Esophagus (tissue), 2 donors: ENCODE data around the gene ABCG5. TPM values are rescaled to one million over a fixed set of nuclear protein-coding genes. Genes with fewer than 3 reads are reported as not detected.

Source experiments
- H3K27ac ChIP-seq, 2 donors: one replicate each; pipeline ENCODE4 v1.5.1; 2013; ENCODE audit warnings: low read depth in 2 of 2, mild to moderate bottlenecking in 2 of 2, inconsistent platforms in 1 of 2, low read length in 1 of 2, moderate library complexity in 1 of 2
- H3K27me3 ChIP-seq, 2 donors: one replicate each; pipeline ENCODE4 v1.6.1; 2013; ENCODE audit warnings: low read length in 2 of 2, control low read depth in 1 of 2, mild to moderate bottlenecking in 1 of 2; ENCODE audit not compliant: insufficient read depth in 2 of 2, control insufficient read depth in 1 of 2
- H3K36me3 ChIP-seq, 2 donors: one replicate each; pipeline ENCODE4 v1.6.1; 2013; ENCODE audit warnings: low read length in 1 of 2; ENCODE audit not compliant: control insufficient read depth in 2 of 2, insufficient read depth in 2 of 2
- H3K4me1 ChIP-seq, 2 donors: one replicate each; pipeline ENCODE4 v1.6.1; 2013; ENCODE audit warnings: low read length in 1 of 2; ENCODE audit not compliant: control insufficient read depth in 2 of 2, insufficient read depth in 2 of 2
- H3K4me3 ChIP-seq, 2 donors: one replicate each; pipeline ENCODE4 v1.5.1; 2013; ENCODE audit warnings: low read length in 2 of 2, mild to moderate bottlenecking in 2 of 2, low read depth in 1 of 2, moderate library complexity in 1 of 2
- H3K9me3 ChIP-seq, 2 donors: one replicate each; pipeline ENCODE4 v1.6.1; 2013; ENCODE audit warnings: mild to moderate bottlenecking in 2 of 2, low read depth in 1 of 2, low read length in 1 of 2, moderate library complexity in 1 of 2; ENCODE audit not compliant: control insufficient read depth in 2 of 2, insufficient read depth in 1 of 2
- WGBS, 2 donors: extraction: QIAGEN DNeasy Blood & Tissue Kit; methylation state at CpG; one replicate each; pipeline ENCODE4 v1.1.7; 2013; 5-methylcytosine and 5-hydroxymethylcytosine counted together
- polyA plus RNA-seq, 2 donors: library from polyadenylated mRNA; stranded (reverse); fragments of 200-250 nt; gene quantifications; one replicate each; pipeline ENCODE4 v1.2.3, GENCODE V29; 2013
- donor health status: healthy with polysubstance abuse.
- donor health status: Bipolar disorder and iron deficiency.

Gene ABCG5
- polyA plus RNA-seq, 2 donors: 0.01 TPM; not detected in 1

DNA sequence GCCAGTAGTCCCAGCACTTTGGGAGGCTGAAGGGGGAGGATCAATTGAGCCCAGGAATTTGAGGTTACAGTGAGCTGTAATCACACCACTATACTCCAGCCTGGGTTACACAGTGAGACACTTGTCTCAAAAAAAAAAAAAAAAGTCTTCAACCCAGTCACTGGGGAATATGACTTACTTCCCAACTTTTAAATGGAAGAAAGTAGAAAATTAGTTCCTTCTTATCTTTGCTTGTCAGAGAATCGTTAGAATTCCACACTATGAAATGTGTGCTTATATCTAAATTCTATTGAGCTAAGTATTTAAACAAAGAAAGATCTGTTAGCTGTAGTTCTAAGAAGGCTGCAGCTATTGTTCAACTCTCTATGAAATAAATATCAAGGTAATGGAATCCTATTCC lies 42.4 kb downstream of the ABCG5 start:
- Histone ChIP-seq H3K9me3 (no peaks in the 10 kb centered on the region), H3K4me3 (no peak overlapping the region), H3K4me1 (peaks cover 0 to 2% of the 10 kb centered on the region in 2 donors), H3K36me3 (no peaks in the 10 kb centered on the region), H3K27ac (no peak overlapping the region), H3K27me3 (no peaks in the 10 kb centered on the region)
- 63 to 66% methylated on average over 1 of the region's 1 CpG for WGBS, 2 donors

DNA sequence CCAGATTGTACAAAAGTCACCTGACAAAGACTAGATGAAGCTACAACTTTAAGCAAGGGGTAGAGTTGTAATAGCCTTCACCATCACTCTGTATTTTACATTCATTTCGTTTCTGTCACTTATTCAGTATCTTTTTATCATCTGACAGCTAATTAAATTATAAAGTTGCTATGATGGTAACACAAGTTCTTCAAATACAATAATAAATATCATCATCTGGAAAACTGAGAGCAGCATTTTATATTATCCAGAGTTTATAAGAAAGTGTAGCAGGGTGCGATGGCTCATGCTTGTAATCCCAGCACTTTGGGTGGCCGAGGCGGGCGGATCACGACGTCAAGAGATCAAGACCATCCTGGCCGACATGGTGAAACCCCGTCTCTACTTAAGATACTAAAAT lies 43.7 kb downstream of the ABCG5 start:
- WGBS, 2 donors: 95 to 96% methylated on average over 9 of the region's 9 CpGs

DNA sequence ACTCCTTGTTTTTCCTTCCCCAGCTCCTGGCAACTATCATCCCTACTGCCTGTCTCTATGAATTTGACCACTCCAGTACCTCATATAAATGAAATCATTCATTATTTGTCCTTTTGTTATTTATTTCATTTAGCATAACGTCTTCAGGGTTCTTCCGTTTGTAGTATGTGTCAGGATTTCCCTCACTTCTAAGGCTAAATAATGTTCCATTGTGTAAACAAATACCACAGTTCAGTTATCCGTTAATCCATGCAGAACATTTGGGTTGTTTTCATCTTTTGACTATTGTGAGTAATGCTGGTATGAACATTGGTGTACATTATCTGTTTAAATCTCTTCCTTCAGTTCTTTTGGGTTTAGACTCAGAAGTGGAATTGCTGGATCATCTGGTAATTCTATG lies 46.0 kb downstream of the ABCG5 start:
- Histone ChIP-seq H3K9me3 (no peaks in the 10 kb centered on the region), H3K4me1 (peaks cover 0 to 4% of the 10 kb centered on the region in 2 donors), H3K27ac (no peak overlapping the region), H3K27me3 (no peaks in the 10 kb centered on the region), H3K36me3 (no peaks in the 10 kb centered on the region), H3K4me3 (no peak overlapping the region)
- 67 to 72% methylated on average over 3 of the region's 3 CpGs for WGBS, 2 donors

More for the DNA sequence above, 43.7 kb downstream of the ABCG5 start:
- Histone ChIP-seq H3K27me3 (no peaks in the 10 kb centered on the region), H3K9me3 (no peaks in the 10 kb centered on the region), H3K4me1 (peaks cover 0 to 4% of the 10 kb centered on the region in 2 donors), H3K27ac (no peak overlapping the region), H3K4me3 (no peak overlapping the region), H3K36me3 (no peaks in the 10 kb centered on the region)

DNA sequence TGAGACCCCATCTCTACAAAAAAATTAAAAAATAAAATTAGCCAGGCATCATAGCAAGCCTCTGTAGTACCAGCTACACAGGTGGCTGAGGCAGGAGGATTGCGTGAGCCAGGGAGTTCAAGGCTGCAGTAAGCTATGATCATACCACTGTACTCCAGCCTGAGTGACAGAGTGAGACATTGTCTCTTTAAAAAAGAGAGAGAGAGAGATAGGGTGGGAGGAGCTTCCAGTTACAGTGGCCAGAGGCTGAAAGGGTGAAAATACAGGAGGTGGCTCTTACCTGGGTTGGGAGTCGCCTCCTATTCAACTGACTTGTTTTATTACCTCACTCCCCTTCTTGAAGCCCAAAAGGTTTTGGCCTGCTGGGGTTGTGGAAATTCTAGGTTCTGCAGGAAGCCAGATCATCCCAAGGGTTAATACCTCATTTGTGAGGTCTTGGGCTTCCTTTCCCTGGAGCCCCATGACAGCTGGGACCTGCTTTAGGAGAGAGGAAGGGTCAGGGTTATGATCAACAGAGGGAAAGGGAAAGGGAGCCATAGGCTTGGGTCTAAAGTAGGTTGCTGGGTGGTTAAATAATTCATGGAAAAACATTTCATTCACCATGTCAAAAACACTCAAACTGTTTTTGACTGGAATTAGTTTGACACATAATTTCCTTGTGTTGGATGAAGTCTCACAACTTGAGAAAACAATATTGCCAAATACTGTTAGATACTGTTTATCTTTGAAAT lies 47.4 kb downstream of the ABCG5 start:
- H3K4me3 ChIP-seq: no peak overlapping the region
- H3K9me3 ChIP-seq: no peaks in the 10 kb centered on the region
- H3K36me3 ChIP-seq: peaks cover 0 to 2% of the 10 kb centered on the region in 2 donors
- 89 to 91% methylated on average over 2 of the region's 2 CpGs for WGBS, 2 donors
- H3K4me1 ChIP-seq: peaks cover 0 to 4% of the 10 kb centered on the region in 2 donors
- H3K27me3 ChIP-seq: no peaks in the 10 kb centered on the region
- peak overlapping the region in 1 of 2 donors; percentile 8 for H3K27ac ChIP-seq

DNA sequence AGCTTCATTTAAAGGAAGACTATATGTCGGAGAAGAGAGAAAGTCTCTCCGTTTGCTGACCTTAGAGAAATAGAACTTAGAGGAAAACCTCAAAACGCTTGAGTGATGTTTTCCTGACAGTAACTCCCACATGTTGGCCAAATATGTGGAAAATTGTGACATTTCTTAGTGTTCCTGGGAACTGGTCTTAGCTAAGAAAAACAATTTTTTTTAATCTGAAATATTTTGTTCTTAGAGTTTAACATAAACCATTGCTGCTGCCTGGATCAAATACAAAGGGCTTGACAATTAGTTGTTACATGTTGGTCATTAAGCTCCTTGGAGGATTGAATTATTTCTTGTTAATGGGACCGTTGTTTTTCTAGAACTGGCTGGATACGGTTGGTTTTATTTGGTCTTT lies 48.5 kb downstream of the ABCG5 start:
- H3K4me1 ChIP-seq: peaks cover 0 to 4% of the 10 kb centered on the region in 2 donors
- no peak overlapping the region for H3K27ac ChIP-seq
- no peak overlapping the region for H3K4me3 ChIP-seq
- 73 to 75% methylated on average over 5 of the region's 5 CpGs for WGBS, 2 donors
- H3K27me3 ChIP-seq: no peaks in the 10 kb centered on the region
- H3K9me3 ChIP-seq: no peaks in the 10 kb centered on the region
- peaks cover 0 to 2% of the 10 kb centered on the region in 2 donors for H3K36me3 ChIP-seq

DNA sequence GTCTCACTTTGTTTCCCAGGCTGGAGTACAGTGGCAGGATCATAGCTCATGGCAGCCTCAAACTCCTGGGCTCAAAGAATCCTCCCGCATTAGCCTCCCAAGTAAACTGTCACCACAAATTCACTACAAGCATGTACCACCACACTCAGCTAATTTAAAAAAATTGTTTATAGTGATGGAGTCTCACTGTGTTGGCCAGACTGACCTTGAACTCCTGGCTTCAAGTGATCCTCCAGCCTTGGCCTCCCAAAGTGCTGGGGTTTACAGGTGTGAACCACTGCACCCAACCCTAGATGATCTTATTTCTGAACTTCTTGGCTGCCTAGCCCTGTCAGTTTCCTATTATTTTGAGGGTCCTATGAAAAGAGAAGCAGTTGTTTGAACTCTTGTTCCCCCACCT lies 50.0 kb downstream of the ABCG5 start:
- WGBS, 2 donors: 97 to 100% methylated on average over 1 of the region's 1 CpG
- no peak overlapping the region for H3K27ac ChIP-seq
- H3K4me3 ChIP-seq: no peak overlapping the region
- H3K27me3 ChIP-seq: no peaks in the 10 kb centered on the region
- no peaks in the 10 kb centered on the region for H3K9me3 ChIP-seq
- peaks cover 0 to 2% of the 10 kb centered on the region in 2 donors for H3K36me3 ChIP-seq
- H3K4me1 ChIP-seq: peaks cover 0 to 4% of the 10 kb centered on the region in 2 donors

DNA sequence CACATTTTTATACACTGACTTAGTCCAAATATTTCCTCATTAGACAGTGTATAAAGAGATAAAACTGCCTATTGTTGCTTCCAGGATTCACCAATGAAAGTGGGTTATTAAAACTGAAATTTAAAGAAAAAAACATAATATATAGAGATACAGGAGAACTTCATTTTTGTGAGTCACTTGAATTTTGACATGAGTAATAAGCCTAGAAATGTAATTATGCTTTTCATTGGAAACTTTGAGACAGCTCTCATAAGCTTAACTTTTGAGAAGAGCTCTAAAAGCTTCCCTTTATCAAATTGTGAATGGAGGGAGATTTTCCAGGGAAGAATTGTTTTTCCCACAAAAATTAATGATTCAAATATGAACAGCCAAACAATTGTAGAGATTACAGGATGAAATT lies 50.7 kb downstream of the ABCG5 start:
- Histone ChIP-seq H3K27me3 (no peaks in the 10 kb centered on the region), H3K4me1 (peaks cover 0 to 4% of the 10 kb centered on the region in 2 donors), H3K27ac (no peak overlapping the region), H3K4me3 (no peak overlapping the region), H3K9me3 (no peaks in the 10 kb centered on the region), H3K36me3 (peaks cover 0 to 2% of the 10 kb centered on the region in 2 donors)

DNA sequence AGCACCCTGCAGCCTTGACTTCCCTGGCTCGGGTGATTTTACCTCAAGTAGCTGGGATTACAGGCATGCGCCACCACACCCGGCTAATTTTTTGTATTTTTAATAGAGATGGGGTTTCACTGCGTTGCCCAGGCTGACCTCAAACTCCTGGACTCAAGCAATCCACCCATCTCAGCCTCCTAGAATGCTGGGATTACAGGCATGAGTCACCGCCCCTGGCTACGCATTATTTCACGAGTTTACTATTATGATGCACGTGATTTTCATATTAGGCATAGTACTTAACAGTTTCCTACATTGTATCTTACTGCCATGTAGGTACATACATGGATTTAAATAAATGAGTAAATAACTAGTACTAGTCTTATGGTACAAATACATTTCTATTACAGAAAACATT lies 60.4 kb downstream of the ABCG5 start:
- no peaks in the 10 kb centered on the region for H3K27me3 ChIP-seq
- 83 to 88% methylated on average over 8 of the region's 8 CpGs for WGBS, 2 donors
- H3K4me3 ChIP-seq: no peak overlapping the region
- H3K9me3 ChIP-seq: no peaks in the 10 kb centered on the region
- H3K27ac ChIP-seq: no peak overlapping the region
- H3K4me1 ChIP-seq: no peaks in the 10 kb centered on the region
- H3K36me3 ChIP-seq: no peaks in the 10 kb centered on the region

DNA sequence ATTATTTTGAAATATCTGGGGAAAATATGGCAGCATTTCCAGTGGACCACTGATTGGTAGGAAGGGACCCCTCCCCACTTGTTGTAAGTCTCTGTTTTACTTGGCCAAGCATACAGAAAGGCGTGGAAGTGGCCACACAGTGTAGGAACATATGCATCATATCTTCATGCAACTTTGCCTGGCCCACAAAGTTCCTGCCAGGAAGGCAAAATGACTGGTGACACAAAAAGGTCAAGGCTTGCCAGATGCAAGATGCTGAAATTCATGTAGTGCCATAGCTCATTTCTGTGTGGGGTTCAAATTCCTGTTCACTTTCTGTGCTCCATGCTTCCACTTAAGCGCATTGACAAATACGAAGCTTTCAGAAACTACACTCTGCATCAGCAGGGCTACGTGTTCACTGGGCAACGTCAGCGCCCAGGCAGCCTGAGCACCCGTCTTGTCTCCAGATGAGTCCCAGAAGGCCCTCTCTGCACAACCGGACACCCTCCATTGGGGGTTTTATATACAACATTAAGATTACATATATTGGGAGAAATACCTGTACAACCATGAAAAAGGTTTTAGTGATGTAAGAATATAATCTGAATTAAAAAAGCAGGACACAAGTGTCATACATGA lies 61.2 kb downstream of the ABCG5 start:
- H3K27ac ChIP-seq: no peak overlapping the region
- 95 to 97% methylated on average over 8 of the region's 8 CpGs for WGBS, 2 donors

DNA sequence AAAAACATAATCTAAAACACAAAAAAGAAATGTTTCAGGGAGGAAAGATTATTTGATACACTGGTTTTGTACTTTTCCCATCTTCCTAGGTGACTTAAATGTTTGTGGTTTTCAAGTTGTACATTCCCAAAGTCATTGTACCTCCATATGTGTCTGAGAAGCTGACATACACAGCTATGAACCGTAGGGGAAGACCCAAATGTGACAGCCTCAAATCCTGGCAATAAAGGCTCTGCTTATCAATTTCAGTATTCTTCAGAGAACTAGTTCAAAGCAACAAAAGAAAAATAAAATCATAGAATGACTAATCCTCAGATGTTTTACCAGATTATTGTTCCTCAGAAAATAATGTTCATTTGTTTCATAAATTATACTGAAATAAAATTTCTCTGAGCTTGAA lies 62.3 kb downstream of the ABCG5 start:
- H3K27me3 ChIP-seq: no peaks in the 10 kb centered on the region
- 68 to 70% methylated on average over 1 of the region's 1 CpG for WGBS, 2 donors
- H3K27ac ChIP-seq: no peak overlapping the region
- no peak overlapping the region for H3K4me3 ChIP-seq
- H3K9me3 ChIP-seq: no peaks in the 10 kb centered on the region
- no peaks in the 10 kb centered on the region for H3K4me1 ChIP-seq
- H3K36me3 ChIP-seq: no peaks in the 10 kb centered on the region

More for the DNA sequence above, 61.2 kb downstream of the ABCG5 start:
- no peaks in the 10 kb centered on the region for H3K27me3 ChIP-seq
- no peak overlapping the region for H3K4me3 ChIP-seq
- no peaks in the 10 kb centered on the region for H3K9me3 ChIP-seq
- no peaks in the 10 kb centered on the region for H3K4me1 ChIP-seq
- no peaks in the 10 kb centered on the region for H3K36me3 ChIP-seq
